ENCODE results near the gene PCIF1. TPM values are rescaled to one million over a fixed set of nuclear protein-coding genes. Genes with fewer than 3 reads are reported as not detected.
A peak's percentile ranks its signal among the peaks of the same experiment; 100 is the strongest.

PCIF1 gene
- total RNA-seq, 1 donor from 2014 or later, result 23.5 TPM

DNA sequence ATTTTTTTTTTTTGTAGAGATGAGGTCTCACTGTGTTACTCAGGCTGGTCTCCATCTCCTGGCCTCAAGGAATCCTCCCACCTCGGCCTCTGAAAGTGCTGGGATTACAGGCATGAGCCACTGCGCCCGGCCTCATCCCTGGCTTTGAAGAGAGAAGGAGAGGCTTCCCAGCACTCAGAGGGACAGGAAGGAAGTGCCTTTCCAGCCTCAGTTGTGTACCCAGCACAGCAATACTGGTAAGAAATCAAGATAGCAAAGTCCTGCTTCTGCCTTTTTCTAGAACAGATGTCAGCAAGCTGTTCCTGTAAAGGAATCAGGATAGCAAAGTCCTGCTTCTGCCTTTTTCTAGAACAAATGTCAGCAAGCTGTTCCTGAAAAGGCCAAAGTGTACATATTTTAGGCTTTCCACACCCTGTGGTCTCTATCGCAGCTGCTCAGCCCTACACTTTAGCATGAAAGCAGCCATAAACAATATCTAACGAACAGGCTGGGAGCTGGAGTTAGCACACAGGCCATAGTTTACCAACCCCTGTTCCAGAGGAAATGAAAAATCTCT, 16.2 kb upstream of the PCIF1 start:
- Mint-ChIP-seq H3K36me3 (ENCODE audit: low read depth) (no peaks in the 10 kb centered on the region), H3K9me3 (ENCODE audit: low read depth) (no peaks in the 10 kb centered on the region), H3K27ac (ENCODE audit: unreplicated experiment) (peak overlapping the region; percentile 27), H3K4me1 (ENCODE audit: low read depth) (peaks cover 38% of the 10 kb centered on the region), H3K4me3 (ENCODE audit: unreplicated experiment) (no peak overlapping the region), H3K27me3 (ENCODE audit: low read depth) (no peaks in the 10 kb centered on the region)
- TF ChIP-seq, protein P1, sequence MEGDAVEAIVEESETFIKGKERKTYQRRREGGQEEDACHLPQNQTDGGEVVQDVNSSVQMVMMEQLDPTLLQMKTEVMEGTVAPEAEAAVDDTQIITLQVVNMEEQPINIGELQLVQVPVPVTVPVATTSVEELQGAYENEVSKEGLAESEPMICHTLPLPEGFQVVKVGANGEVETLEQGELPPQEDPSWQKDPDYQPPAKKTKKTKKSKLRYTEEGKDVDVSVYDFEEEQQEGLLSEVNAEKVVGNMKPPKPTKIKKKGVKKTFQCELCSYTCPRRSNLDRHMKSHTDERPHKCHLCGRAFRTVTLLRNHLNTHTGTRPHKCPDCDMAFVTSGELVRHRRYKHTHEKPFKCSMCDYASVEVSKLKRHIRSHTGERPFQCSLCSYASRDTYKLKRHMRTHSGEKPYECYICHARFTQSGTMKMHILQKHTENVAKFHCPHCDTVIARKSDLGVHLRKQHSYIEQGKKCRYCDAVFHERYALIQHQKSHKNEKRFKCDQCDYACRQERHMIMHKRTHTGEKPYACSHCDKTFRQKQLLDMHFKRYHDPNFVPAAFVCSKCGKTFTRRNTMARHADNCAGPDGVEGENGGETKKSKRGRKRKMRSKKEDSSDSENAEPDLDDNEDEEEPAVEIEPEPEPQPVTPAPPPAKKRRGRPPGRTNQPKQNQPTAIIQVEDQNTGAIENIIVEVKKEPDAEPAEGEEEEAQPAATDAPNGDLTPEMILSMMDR (IDR thresholded peaks at IDR 0.05), result no peak
- DNase-seq (ENCODE audit: low spot score), result no peak

DNA sequence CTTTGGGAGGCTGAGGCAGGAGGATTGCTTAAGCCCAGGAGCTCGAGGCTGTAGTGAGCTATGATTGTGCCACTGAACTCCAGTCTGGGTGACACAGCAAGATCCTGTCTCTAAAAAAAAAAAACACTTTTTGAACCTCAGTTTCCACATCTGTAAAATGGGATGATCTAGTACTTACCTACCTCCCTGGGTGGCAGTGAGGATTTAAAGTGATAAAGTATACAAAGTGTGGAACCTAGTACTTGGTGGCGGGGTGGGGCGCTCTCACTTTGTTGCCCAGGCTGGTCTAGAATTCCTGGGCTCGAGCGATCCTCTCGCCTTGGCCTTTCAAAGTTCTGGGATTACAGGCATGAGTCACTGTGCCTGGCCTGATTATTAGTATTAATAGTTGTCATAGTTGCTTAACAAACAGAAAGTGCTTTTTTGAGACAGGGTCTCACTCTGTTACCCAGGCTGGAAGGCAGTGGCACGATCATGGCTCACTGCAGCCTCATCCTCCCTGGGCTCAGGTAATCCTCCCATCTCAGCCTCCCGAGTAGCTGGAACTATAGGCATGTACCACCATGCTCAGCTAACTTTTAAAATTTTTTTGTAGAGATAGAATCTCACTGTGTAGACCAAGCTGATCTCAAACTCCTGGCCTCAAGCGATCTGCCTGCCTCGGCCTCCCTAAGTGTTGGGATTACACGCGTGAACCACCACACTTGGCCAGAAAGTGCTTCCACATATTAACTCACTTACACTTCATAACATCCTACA, 15.5 kb upstream of the PCIF1 start:
- DNase-seq (ENCODE audit: low spot score), result no peak
- Mint-ChIP-seq H3K27ac (ENCODE audit: unreplicated experiment) (peak overlapping the region; percentile 95), H3K36me3 (ENCODE audit: low read depth) (no peaks in the 10 kb centered on the region), H3K27me3 (ENCODE audit: low read depth) (no peaks in the 10 kb centered on the region), H3K4me1 (ENCODE audit: low read depth) (peaks cover 38% of the 10 kb centered on the region), H3K4me3 (ENCODE audit: unreplicated experiment) (no peak overlapping the region), H3K9me3 (ENCODE audit: low read depth) (no peaks in the 10 kb centered on the region)
- TF ChIP-seq, protein P1 (IDR thresholded peaks at IDR 0.05), result no peak

DNA sequence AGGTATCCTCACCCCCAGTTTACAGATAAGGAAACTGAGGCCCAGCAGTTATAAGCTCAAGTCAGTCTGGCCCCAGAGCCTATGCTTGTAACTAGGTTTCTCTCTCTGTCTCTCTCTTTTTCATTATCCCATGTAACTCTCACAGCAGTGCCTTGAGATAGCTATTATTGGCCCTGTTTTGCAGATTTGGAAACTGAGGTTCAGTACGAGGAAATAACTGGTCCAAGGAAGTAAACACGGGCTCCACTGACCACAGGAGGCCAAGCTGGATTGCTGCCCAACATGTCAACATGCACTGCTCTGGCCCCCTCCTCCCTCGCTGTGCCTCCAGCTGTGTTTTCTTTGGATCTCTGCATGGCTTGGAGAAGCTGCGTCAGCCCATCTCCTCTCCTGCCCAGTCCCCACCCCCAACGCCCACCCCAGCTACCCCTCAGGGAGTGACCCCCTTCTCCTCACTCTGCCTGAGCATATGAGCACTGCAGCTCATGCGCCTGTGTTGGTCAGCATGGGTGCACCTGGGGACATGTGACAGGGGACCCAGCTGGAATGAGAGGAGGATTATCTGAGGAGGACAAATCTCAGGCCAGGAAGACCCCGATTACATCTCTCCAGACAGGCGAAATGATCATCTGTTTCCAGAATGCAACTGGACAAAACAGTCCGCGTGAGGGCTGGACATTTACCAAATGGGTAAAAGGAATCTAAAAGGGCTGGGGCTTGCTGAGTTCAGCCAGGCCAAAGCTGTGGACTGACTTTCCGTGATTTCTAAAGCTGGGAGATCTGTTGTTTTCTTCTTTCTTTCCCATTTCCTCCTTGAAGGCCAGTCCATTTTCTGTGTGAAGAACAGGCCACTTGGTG, 14.7 kb upstream of the PCIF1 start:
- no peaks in the 10 kb centered on the region for H3K9me3 Mint-ChIP-seq (ENCODE audit: low read depth)
- TF ChIP-seq, protein P1 (IDR thresholded peaks at IDR 0.05), result no peak
- DNase-seq (ENCODE audit: low spot score), result no peak
- H3K27me3 Mint-ChIP-seq (ENCODE audit: low read depth), result no peaks in the 10 kb centered on the region
- H3K36me3 Mint-ChIP-seq (ENCODE audit: low read depth), result no peaks in the 10 kb centered on the region
- H3K4me3 Mint-ChIP-seq (ENCODE audit: unreplicated experiment), result no peak overlapping the region
- H3K27ac Mint-ChIP-seq (ENCODE audit: unreplicated experiment), result peak overlapping the region; percentile 95
- H3K4me1 Mint-ChIP-seq (ENCODE audit: low read depth), result peaks cover 46% of the 10 kb centered on the region

DNA sequence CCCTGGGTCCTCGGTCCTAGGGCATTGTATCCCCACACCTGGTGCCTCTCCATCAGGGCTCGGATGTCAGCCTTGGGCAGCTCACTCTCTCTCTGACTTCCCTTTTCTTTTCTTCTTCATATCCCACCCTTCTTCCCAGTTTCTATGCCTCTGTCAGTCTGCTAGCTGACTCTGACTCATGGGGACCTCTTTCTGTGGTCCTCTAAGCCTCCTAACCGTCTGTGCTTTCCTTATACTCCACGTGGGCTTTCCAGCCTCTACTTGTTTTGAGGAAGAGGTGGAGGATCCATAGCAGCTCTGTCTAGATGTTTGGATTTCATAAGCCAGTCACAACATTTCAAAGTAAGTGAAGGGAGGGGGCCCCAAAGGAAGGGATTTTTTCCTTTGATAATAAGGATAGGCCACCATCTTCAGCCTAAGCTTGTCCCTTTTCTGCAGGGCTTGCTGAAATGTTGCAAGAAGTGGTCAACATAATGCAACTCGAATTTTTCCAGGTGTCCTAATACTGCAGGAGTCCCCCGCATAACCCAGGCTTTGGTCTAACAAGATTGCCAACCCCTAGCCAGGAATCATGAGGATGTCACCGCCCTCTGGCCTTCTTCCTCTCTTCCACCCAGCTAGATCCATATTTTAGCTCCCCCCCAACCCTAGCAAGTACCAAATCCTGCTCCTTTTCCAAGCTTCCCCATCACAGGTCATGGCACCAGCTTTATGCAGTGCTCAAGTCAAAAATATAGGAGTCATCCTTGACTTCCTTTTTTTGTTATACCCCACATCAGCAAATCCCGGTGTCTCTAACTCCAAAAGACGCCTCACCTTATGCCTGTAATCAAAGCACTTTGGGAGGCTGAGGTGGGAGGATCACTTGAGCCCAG, 13.8 kb upstream of the PCIF1 start:
- Mint-ChIP-seq H3K27me3 (ENCODE audit: low read depth) (no peaks in the 10 kb centered on the region), H3K9me3 (ENCODE audit: low read depth) (no peaks in the 10 kb centered on the region), H3K4me3 (ENCODE audit: unreplicated experiment) (no peak overlapping the region), H3K36me3 (ENCODE audit: low read depth) (no peaks in the 10 kb centered on the region), H3K4me1 (ENCODE audit: low read depth) (peaks cover 53% of the 10 kb centered on the region), H3K27ac (ENCODE audit: unreplicated experiment) (peak overlapping the region; percentile 95)
- TF ChIP-seq, protein P1 (IDR thresholded peaks at IDR 0.05), result no peak
- no peak for DNase-seq (ENCODE audit: low spot score)

Data from chondrocyte (in vitro differentiated cells).